Calu3 (cell line): Measurements from ENCODE around the gene HMX1. TPM values are rescaled to one million over a fixed set of nuclear protein-coding genes. Genes with fewer than 3 reads are reported as not detected.

Experiments
- BruUV-seq: library from RNA; stranded (reverse); fragments of 400-500 nt; replicated peaks from 2 replicates; lab custom pipeline; 2021; lab: Mats Ljungman, UMichigan
- CTCF ChIA-PET: fragments of 300-600 bp; sonication (Branson Sonifier 250); formaldehyde crosslinking; loops from one replicate; lab custom pipeline; 2022; ENCODE audit warnings: antibody characterized with exemption; lab: Charles Lee
- DNase-seq: peaks from one replicate; pipeline ENCODE4 v3.0.0; 2022
- H3K27ac Mint-ChIP-seq: one replicate; pipeline ENCODE4 v1.8.0; 2022; ENCODE audit warnings: mixed read lengths; ENCODE audit not compliant: unreplicated experiment
- H3K27me3 Mint-ChIP-seq: one replicate; pipeline ENCODE4 v1.8.0; 2022; ENCODE audit warnings: mixed read lengths; ENCODE audit not compliant: unreplicated experiment
- H3K36me3 Mint-ChIP-seq: one replicate; pipeline ENCODE4 v1.8.0; 2022; ENCODE audit warnings: mild to moderate bottlenecking, moderate library complexity, mixed read lengths; ENCODE audit not compliant: insufficient read depth, unreplicated experiment
- H3K4me1 Mint-ChIP-seq: one replicate; pipeline ENCODE4 v1.8.0; 2022; ENCODE audit warnings: mild to moderate bottlenecking, low read depth, mixed read lengths; ENCODE audit not compliant: unreplicated experiment
- H3K4me3 Mint-ChIP-seq: one replicate; pipeline ENCODE4 v1.8.0; 2022; ENCODE audit warnings: mild to moderate bottlenecking, low read depth, moderate library complexity, mixed read lengths; ENCODE audit not compliant: unreplicated experiment
- H3K9me3 Mint-ChIP-seq: one replicate; pipeline ENCODE4 v1.8.0; 2022; ENCODE audit warnings: low read depth, mixed read lengths; ENCODE audit not compliant: unreplicated experiment
- intact Hi-C: fragments of 100-400 bp; cut with micrococcal nuclease; formaldehyde crosslinking; loops from one replicate; pipeline ENCODE4 v1.10.0; 2022; ENCODE audit not compliant: unreplicated experiment
- total RNA-seq: library from RNA; stranded (reverse); gene quantifications from 2 replicates; pipeline ENCODE4 v1.2.3, GENCODE V29; 2022
- TF ChIP-seq, protein P1 (sequence below): fragments of 200-600 bp; IDR thresholded peaks from one replicate; pipeline ENCODE4 v1.8.0; 2022; ENCODE audit warnings: antibody characterized with exemption; ENCODE audit not compliant: unreplicated experiment

Gene HMX1
- total RNA-seq, 1 experiment from 2014 or later, result not detected

DNA sequence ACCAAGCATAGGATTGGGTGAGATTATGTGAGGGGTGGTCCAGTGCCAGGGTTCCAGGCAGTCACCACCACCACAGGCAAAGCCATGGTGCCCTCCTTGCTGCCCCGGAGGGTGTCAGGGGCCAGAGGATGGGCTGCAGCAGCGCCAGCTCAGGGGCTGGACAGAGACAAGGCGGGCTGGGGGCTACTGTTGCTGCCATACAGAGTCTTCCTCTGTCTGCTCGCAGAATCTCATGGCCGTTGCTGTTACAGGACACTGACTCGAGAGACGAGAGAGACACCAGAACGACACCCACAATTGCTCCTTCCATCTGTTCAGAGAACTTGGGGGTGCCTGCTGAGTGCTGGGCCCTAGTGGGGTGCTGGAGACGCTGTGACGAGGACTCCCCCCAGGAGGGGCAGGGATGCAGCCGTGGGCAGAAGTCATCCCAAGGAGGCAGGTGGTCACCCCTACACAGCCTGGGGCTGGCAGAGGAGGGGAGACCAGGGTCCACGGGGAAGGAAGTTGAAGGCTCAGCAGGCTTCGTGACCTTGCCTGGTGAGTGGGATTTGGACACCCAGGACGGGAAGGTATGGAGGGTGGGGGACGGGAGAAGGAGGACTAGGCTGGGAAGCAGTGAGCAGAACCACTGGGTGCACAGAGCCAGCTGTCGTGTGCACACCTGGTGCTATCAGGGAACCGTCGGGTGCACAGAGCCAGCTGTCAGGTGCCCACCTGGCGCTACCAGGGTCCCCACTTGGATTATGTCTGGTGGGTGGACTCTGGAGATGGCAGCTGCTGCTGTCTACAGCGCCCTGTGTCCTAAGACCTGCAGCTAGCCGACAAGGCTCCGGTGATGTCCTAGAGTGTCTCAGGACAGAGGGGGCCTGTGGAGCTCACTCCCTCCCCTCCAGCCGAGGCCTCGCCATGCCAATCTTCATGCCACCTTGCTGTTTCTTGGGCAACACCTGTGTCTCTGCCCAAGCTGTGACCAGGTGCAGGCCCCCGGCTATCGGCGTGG is 43.9 kb upstream of the HMX1 start:
- no peak for DNase-seq
- TF ChIP-seq, protein P1, sequence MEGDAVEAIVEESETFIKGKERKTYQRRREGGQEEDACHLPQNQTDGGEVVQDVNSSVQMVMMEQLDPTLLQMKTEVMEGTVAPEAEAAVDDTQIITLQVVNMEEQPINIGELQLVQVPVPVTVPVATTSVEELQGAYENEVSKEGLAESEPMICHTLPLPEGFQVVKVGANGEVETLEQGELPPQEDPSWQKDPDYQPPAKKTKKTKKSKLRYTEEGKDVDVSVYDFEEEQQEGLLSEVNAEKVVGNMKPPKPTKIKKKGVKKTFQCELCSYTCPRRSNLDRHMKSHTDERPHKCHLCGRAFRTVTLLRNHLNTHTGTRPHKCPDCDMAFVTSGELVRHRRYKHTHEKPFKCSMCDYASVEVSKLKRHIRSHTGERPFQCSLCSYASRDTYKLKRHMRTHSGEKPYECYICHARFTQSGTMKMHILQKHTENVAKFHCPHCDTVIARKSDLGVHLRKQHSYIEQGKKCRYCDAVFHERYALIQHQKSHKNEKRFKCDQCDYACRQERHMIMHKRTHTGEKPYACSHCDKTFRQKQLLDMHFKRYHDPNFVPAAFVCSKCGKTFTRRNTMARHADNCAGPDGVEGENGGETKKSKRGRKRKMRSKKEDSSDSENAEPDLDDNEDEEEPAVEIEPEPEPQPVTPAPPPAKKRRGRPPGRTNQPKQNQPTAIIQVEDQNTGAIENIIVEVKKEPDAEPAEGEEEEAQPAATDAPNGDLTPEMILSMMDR, result no peak
- Mint-ChIP-seq H3K4me1 (no peaks in the 10 kb centered on the region), H3K4me3 (no peak overlapping the region), H3K27ac (no peak overlapping the region), H3K9me3 (no peaks in the 10 kb centered on the region), H3K36me3 (no peaks in the 10 kb centered on the region), H3K27me3 (peaks cover 34% of the 10 kb centered on the region)
- CTCF ChIA-PET, result no interaction called here
- intact Hi-C loops, result no loop called here
- BruUV-seq, result no TSS peak

DNA sequence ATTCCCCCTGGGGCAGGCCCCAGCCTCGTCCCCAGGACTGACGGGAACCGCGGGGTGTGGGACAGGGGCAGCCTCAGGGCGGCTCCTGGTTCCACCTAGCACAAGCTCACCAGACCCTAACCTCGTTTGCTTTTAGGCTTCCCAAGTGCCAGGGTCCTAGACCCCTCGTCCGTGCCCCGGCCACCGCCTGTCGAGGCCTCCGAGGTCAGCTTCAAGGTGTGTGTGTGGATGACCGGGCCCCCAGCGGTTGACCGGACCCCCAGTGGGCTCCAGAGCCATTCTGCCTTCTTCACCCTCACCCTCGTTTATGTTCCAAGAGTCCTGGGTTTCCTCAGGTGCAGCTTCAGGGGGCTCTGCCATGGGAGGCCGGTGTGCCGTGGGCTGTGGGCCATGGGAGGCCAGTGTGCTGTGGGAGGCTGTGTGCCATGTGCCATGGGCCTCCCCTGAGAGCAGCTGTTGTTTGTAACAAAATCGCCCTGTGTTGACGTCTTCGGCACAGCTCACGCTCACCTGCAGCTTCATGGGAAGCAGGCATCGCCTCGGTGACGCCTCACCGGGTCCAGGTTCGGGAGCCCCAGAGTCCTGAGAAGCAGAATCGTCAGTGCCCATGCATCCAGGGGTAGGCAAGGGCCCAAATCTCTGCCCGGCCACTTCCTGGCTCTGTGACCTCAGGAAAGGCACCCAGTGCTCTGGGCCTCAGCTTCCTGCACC is 43.0 kb upstream of the HMX1 start:
- H3K27me3 Mint-ChIP-seq, result peaks cover 34% of the 10 kb centered on the region
- TF ChIP-seq, protein P1, result no peak
- CTCF ChIA-PET, result no interaction called here
- H3K9me3 Mint-ChIP-seq, result no peaks in the 10 kb centered on the region
- BruUV-seq, result no TSS peak
- H3K27ac Mint-ChIP-seq, result no peak overlapping the region
- DNase-seq, result no peak
- H3K36me3 Mint-ChIP-seq, result no peaks in the 10 kb centered on the region
- intact Hi-C loops, result no loop called here
- no peaks in the 10 kb centered on the region for H3K4me1 Mint-ChIP-seq
- no peak overlapping the region for H3K4me3 Mint-ChIP-seq

DNA sequence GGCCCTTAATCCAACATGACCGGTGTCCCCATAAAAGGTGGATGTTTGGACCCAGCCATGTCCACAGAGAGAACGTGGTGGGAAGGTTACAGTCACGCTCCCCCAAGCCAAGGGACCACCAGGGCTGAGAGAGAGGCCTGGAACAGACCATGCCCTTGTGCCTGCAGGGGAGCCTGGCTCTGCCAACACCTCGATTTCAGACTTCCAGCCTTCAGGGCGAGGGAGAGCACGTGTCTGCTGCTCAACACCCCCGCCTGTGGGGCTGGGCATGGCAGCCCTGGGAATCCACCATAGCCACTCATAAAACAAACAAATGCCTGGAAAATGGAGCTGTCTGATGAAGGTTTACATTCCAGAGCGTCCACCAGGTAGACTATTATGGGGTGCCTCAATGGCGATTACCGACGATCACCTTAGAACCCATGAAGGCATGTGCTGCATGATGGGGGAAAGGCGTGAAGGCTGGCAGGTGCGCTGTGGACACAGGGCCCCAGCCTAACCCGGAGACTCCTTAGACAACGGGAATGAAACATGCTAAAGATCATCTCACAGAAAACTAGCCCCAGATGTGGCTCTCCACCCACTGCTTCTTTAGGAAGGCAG is 42.3 kb upstream of the HMX1 start:
- BruUV-seq, result no TSS peak
- no peak for DNase-seq
- CTCF ChIA-PET, result no interaction called here
- no peaks in the 10 kb centered on the region for H3K9me3 Mint-ChIP-seq
- intact Hi-C loops, result no loop called here
- no peak overlapping the region for H3K27ac Mint-ChIP-seq
- TF ChIP-seq, protein P1, result no peak
- peaks cover 33% of the 10 kb centered on the region for H3K27me3 Mint-ChIP-seq
- no peak overlapping the region for H3K4me3 Mint-ChIP-seq
- no peaks in the 10 kb centered on the region for H3K4me1 Mint-ChIP-seq
- no peaks in the 10 kb centered on the region for H3K36me3 Mint-ChIP-seq

DNA sequence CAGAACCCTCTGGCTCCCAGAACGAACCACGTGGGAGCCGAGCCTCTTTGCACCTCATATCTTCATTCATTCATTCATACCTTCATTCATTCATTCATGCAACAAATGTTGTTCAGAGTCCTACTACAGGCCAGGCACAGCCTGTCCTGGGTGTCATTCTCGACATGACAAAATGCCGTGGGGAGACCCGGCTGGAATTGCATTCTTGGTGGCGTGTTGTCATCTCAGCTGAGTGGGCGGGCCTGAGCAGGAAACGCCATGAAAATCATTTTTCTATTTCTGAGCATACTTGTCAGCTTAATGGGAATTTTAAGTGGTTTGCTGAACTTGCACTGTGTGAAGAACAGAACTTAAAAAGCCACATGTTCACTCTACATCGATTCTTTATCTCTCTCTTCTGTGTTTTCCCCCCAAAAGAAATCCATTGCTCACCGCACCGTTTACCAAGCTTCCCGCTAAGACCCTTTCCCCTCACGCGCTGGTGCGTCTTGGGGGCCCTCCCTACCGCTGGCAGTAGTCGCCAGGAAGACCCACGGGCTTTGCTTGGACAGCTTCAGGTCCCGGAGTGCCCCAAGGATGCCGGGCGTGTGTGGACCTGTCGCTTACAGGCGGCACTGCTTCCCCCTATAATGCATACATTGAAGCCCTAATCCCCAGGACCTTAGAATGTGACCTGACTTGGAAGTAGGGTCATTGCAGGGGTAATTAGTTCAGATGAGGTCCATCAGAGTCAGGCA is 41.6 kb upstream of the HMX1 start:
- no TSS peak for BruUV-seq
- H3K36me3 Mint-ChIP-seq, result no peaks in the 10 kb centered on the region
- H3K27me3 Mint-ChIP-seq, result peaks cover 26% of the 10 kb centered on the region
- no peaks in the 10 kb centered on the region for H3K4me1 Mint-ChIP-seq
- CTCF ChIA-PET, result no interaction called here
- no peak for DNase-seq
- TF ChIP-seq, protein P1, result no peak
- no peak overlapping the region for H3K4me3 Mint-ChIP-seq
- H3K27ac Mint-ChIP-seq, result no peak overlapping the region
- intact Hi-C loops, result no loop called here
- H3K9me3 Mint-ChIP-seq, result no peaks in the 10 kb centered on the region
